Measurements from ENCODE around the gene MPHOSPH9.

Gene MPHOSPH9

GRCh38 chr12:123143736-123144461, 89.0 kb downstream of the MPHOSPH9 start:
- DNase-seq = no peak

- no peak for DNase-seq
These were observed 89.8 kb downstream of the MPHOSPH9 start for GRCh38 chr12:123142921-123143735.

DNA sequence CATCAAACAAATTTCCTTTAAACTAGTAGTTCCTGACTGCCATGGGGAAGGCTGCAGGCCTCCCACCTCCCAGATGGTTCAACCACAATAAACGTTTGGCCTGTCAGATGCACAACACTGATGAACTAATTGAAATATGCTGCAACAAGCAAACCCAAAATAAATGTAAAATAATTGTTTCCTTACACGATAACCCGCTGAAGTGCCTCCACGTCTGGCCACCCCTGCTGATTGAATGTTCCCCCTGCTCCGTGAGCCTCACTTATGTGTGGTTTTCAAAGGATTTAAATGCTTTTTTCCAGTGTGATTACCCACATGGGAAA, 90.5 kb downstream of the MPHOSPH9 start:
- DNase-seq = no peak

DNA sequence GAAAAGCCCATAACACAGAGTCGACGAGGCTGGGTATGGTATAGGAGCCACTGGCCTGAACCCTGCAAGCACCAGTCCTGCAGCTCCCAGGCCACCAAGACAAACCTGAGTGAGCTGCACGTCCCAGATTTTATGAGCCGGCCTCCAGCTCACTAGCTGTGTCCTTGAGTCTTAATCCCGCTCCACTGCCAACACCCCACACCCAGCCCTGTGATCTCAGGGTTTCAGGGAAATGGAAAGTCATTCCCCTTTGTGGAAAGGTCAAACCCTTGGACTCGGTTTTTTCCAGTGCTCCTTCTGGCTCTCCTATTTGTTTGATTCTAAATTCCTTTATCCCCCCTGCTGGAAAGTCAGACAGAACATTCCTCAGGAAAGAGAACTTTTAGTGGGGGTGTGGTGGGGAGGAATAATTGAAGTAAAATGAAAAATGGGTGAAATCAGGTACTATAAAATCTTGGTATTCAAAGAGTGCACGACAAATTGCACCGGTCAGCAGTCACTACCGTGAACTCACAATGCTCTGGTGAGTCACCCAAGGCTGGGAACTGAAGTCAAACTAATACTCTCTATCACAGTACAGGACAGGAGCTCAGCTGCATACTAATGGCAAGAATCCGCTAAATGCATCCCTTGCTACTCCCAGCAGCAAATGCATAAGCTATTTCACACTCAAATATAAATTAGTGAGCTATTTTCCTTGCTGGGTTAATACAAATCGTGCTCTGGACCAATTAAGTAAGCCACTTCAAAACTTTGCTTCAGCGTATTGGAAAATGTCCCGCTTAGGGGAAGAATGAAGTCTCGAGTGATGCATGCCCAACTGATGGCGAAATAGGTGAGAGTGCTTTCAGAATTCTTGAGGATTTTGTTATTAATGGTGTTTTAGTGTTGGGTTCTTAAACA, 91.1 kb downstream of the MPHOSPH9 start:
- DNase-seq = peak; percentile 70

DNA sequence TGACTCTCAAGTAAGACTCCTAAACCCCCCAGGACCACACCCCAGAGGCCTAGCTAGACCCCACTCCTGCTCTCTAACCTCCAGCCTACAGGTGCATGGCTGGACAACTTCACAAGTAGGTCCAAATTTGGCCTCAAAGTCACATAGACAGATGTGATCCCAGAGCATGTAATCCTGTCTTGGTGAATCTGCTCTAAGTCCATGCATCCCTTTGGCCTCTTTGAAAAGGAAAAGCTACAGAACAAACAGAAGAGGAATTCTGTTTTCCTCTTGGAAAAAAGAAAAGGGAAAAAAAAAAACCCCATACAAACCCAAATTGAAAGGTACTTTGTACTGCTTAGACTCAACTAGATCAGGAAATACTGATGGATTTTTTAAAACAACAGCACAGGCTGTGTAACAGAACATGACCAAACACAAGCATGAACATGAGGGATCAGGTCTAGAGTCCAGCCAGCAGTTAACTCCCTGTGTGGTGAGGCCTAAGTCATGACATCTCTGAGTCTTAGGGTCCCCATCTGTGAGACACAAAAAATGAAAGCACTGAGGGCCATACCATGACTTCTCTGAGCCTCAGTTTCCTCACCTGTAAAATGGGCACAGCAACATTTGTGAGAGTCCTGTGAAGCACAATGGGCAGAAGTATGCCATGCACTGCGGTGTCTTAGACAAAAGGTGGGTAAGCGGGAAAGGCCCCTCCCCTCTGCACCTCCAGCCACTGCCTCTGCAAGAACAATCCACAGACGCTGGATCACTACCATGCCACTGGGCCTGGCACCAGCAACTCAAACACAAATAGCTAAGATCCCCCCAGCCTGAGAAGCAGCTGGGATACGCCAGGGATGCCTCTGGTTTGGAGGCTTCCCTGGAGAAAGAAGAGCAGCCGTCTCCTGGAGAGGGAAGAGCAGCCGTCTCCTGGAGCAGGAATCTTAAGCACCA, 92.0 kb downstream of the MPHOSPH9 start:
- no peak for DNase-seq

GRCh38 chr12:123139926-123140675, 92.8 kb downstream of the MPHOSPH9 start:
- peak; percentile 68 for DNase-seq

- no peak for DNase-seq
These were observed 97.3 kb downstream of the MPHOSPH9 start for GRCh38 chr12:123135688-123136087.

DNA sequence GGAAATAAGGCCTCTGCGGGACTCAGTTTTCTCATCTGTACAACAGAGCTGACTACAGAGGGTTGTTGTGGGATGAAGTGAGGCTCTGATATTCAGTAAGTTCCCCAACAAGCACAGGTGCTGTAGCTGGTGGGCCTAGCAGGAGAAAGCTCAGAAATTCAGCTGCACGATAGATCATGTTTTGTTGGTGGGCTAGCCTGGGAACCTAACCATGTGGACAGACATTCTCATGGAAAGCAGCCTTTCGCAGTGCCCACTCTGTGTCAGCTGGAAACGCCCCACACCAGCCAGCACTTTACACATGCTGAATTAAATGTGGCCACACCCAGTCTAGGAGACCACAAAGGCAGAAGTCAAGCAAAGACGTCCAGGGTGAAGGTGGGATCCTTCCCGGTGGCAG, 98.1 kb downstream of the MPHOSPH9 start:
- no peak for DNase-seq

DNA sequence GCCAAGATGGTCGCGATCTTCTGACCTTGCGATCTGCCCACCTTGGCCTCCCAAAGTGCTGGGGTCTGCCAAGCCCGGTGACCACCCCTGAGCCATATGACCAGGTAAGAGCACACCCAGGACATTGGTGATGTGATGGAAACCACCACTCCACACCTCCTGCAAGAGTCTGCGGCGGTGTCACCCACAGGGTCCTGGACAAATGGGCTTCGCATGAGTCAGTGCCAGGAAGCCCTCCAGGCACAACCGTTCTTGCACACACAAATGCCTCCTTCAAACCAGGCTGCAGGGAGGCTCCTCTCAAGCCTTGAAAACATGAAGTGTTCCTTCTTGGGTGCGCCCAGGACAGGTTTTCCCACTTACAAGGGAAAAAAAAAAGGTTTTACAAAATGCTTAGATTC, 98.7 kb downstream of the MPHOSPH9 start:
- DNase-seq = peak; percentile 29

- no peak for DNase-seq
These were observed 99.2 kb downstream of the MPHOSPH9 start for GRCh38 chr12:123133701-123134100.

GRCh38 chr12:123132951-123133619, 99.9 kb downstream of the MPHOSPH9 start:
- no peak for DNase-seq

- DNase-seq = no peak
These were observed 101.0 kb downstream of the MPHOSPH9 start for GRCh38 chr12:123131879-123132402.

GRCh38 chr12:123131291-123131832, 101.6 kb downstream of the MPHOSPH9 start:
- DNase-seq = no peak

- DNase-seq = no peak
These were observed 103.3 kb downstream of the MPHOSPH9 start for GRCh38 chr12:123129621-123130020.

GRCh38 chr12:123127182-123127495, 105.8 kb downstream of the MPHOSPH9 start:
- DNase-seq = no peak

GRCh38 chr12:123126294-123127181, 106.4 kb downstream of the MPHOSPH9 start:
- peak; percentile 99 for DNase-seq

DNA sequence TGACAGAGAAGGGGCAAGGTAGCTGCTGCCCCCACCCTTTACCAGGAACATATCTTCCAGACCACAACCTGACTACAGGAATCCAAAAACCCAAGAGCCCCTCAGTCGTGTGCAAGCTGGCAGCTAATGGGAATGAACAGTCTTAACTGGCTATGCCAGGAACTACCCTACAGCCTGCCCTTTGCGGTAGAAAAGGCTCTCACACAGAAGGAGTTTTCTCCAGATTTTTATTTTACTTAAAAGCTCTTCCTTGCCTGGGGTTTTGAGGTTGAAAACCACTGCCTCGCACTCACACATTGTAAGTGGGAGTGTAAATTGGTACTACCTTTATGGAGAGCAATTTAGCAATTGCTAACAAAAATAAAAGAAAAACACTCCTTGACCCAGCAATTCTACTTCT, 110.3 kb downstream of the MPHOSPH9 start:
- no peak for DNase-seq

GRCh38 chr12:123121670-123122069, 111.3 kb downstream of the MPHOSPH9 start:
- DNase-seq = no peak

- no peak for DNase-seq
These were observed 112.3 kb downstream of the MPHOSPH9 start for GRCh38 chr12:123120452-123121166.
